Measurements from ENCODE around the gene EYA4. TPM values are rescaled to one million over a fixed set of nuclear protein-coding genes. Genes with fewer than 3 reads are reported as not detected.

Gene EYA4
- total RNA-seq, 1 experiment from 2014 or later = not detected

GRCh38 chr6:133230052-133230451, 11.1 kb upstream of the EYA4 start:
- Mint-ChIP-seq H3K4me1 (ENCODE audit: insufficient read depth, unreplicated experiment) (no peaks in the 10 kb centered on the region), H3K36me3 (ENCODE audit: insufficient read depth, unreplicated experiment) (no peaks in the 10 kb centered on the region), H3K27ac (ENCODE audit: low read depth, unreplicated experiment) (no peak overlapping the region), H3K27me3 (ENCODE audit: insufficient read depth, unreplicated experiment) (peaks cover 94% of the 10 kb centered on the region), H3K9me3 (ENCODE audit: unreplicated experiment) (no peaks in the 10 kb centered on the region), H3K4me3 (ENCODE audit: unreplicated experiment) (no peak overlapping the region)
- intact Hi-C loops (cut with micrococcal nuclease) = no loop called here
- ChIA-PET CTCF (no interaction called here), POLR2A (no interaction called here)
- no peak for TF ChIP-seq CTCF (IDR thresholded peaks at IDR 0.05; ENCODE audit: unreplicated experiment)
- DNase-seq (ENCODE audit: unreplicated experiment) = no peak
- BruUV-seq (replicated peaks) = no TSS peak

- CTCF ChIA-PET = no interaction called here
Measured at GRCh38 chr6:133235221-133235620, 5.9 kb upstream of the EYA4 start.

GRCh38 chr6:133236932-133237331, 4.2 kb upstream of the EYA4 start:
- BruUV-seq (replicated peaks) = no TSS peak
- H3K27me3 Mint-ChIP-seq (ENCODE audit: insufficient read depth, unreplicated experiment) = peaks cover 84% of the 10 kb centered on the region
- intact Hi-C loops (cut with micrococcal nuclease) = no loop called here
- POLR2A ChIA-PET = no interaction called here
- no peak overlapping the region for H3K27ac Mint-ChIP-seq (ENCODE audit: low read depth, unreplicated experiment)
- H3K4me1 Mint-ChIP-seq (ENCODE audit: insufficient read depth, unreplicated experiment) = no peaks in the 10 kb centered on the region
- no peak overlapping the region for H3K4me3 Mint-ChIP-seq (ENCODE audit: unreplicated experiment)
- H3K9me3 Mint-ChIP-seq (ENCODE audit: unreplicated experiment) = no peaks in the 10 kb centered on the region
- TF ChIP-seq CTCF (IDR thresholded peaks at IDR 0.05; ENCODE audit: unreplicated experiment) = no peak
- CTCF ChIA-PET = no interaction called here
- no peak for DNase-seq (ENCODE audit: unreplicated experiment)
- H3K36me3 Mint-ChIP-seq (ENCODE audit: insufficient read depth, unreplicated experiment) = no peaks in the 10 kb centered on the region

More at GRCh38 chr6:133235221-133235620, 5.9 kb upstream of the EYA4 start:
- no peak for DNase-seq (ENCODE audit: unreplicated experiment)
- Mint-ChIP-seq H3K9me3 (ENCODE audit: unreplicated experiment) (no peaks in the 10 kb centered on the region), H3K36me3 (ENCODE audit: insufficient read depth, unreplicated experiment) (no peaks in the 10 kb centered on the region), H3K27ac (ENCODE audit: low read depth, unreplicated experiment) (no peak overlapping the region), H3K4me3 (ENCODE audit: unreplicated experiment) (no peak overlapping the region), H3K4me1 (ENCODE audit: insufficient read depth, unreplicated experiment) (no peaks in the 10 kb centered on the region), H3K27me3 (ENCODE audit: insufficient read depth, unreplicated experiment) (peaks cover 89% of the 10 kb centered on the region)
- POLR2A ChIA-PET = no interaction called here
- no TSS peak for BruUV-seq (replicated peaks)
- TF ChIP-seq CTCF (IDR thresholded peaks at IDR 0.05; ENCODE audit: unreplicated experiment) = no peak
- intact Hi-C loops (cut with micrococcal nuclease) = no loop called here

- no TSS peak for BruUV-seq (replicated peaks)
- H3K36me3 Mint-ChIP-seq (ENCODE audit: insufficient read depth, unreplicated experiment) = no peaks in the 10 kb centered on the region
Measured at GRCh38 chr6:133240511-133241085, 559 bp upstream of the EYA4 start.

More at GRCh38 chr6:133240511-133241085, 559 bp upstream of the EYA4 start:
- Mint-ChIP-seq H3K27me3 (ENCODE audit: insufficient read depth, unreplicated experiment) (peaks cover 90% of the 10 kb centered on the region), H3K4me3 (ENCODE audit: unreplicated experiment) (no peak overlapping the region), H3K9me3 (ENCODE audit: unreplicated experiment) (no peaks in the 10 kb centered on the region), H3K27ac (ENCODE audit: low read depth, unreplicated experiment) (no peak overlapping the region), H3K4me1 (ENCODE audit: insufficient read depth, unreplicated experiment) (no peaks in the 10 kb centered on the region)
- ChIA-PET POLR2A (no interaction called here), CTCF (no interaction called here)
- TF ChIP-seq CTCF (IDR thresholded peaks at IDR 0.05; ENCODE audit: unreplicated experiment) = no peak
- DNase-seq (ENCODE audit: unreplicated experiment) = no peak
- intact Hi-C loops (cut with micrococcal nuclease) = no loop called here
